GM20431 (cell line): ENCODE results near the gene ZNF335.
"Not testable (repeated sequence)": the region's sequence is repeated elsewhere in the genome, so short reads cannot be mapped to it uniquely, and the experiment has no call there.

Experiments used
- in situ Hi-C: fragments of 300-500 bp; cut with MseI, MboI; formaldehyde crosslinking; loops from one replicate; pipeline ENCODE4 v1.15.0; 2020; ENCODE audit warnings: low sequenced_read_pairs; ENCODE audit not compliant: unreplicated experiment

Gene ZNF335

DNA sequence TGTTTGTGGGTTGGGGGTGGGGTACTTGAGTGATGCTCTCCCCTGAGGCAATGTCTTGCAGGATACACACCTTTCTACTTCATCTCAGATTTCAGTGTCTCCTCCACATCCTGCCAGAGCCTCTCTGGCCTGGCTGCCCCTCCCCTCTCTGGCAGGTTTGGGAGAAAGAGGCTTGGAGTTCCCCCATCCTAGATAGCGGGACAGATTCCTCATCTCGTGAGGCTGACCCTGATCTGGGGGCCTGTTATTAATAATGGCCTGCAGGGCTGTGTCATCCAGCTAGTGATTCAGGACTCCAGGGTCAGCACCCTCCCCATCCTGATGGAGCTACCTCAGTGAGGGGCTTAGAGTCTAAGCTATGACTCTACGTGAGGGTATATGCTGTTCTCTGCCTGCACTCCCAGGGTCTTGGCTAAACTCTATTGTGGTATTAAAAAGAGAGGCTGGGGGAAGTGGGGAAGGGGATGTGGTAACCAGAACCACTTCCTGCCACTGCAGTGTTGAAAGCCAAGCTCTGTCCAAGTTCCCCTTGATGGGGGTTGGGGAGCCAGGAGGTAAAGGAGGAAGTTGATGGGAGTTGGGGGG lies 33.0 kb upstream of the ZNF335 start:
- in situ Hi-C loops: no loop called here

DNA sequence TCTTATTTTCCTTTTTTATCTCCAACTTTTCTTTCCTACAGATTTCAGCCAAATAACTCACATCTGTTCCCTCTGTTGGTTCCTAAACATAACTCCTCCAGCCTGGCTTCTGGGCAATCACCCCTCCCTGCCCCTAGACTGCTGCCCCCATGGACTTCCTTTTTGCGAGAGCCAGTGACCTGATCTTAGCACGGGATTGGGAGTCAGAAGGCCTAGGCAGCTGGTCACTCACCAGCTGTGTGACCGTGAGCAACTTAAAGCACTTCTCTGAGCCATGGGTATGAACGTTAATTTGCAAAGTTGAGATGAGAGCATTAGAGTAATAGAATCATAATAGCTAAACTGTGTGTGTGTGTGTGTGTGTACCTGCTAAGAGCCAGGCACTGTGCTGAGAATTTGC lies 32.2 kb upstream of the ZNF335 start:
- in situ Hi-C loops: no loop called here

DNA sequence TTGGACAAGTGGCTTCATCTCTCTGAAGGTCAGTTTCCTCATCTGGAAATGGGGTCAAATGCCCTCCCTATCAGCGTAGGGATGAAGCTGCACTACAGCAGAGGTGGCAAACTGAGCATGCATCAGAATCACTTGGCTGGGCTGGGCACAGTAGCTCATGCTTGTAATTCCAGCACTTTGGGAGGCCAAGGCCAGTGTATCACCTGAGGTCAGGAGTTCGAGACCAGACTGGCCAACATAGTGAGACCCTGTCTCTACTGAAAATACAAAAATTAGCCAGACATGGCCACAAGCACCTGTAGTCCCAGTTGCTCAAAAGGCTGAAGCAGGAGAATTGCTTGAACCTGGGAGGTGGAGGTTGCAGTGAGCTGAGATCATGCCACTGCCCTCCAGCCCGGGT lies 30.0 kb upstream of the ZNF335 start:
- in situ Hi-C loops: no loop called here

DNA sequence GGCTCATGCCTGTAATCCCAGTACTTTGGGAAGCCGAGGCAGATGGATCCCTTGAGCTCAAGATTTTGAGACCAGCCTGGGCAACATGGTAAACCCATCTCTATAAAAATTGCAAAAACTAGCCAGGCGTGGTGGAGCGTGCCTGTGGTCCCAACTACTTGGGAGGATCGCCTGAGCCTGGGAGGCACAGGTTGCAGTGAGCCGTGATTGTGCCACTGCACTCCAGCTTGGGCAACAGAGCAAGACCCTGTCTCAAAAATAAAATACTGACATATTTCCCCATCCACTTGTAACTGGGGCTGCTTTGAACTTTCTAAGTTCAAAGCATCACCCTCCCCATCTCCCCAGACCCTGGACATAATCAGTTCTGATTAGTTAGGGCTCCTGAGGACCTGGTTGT lies 29.5 kb upstream of the ZNF335 start:
- in situ Hi-C loops: no loop called here

DNA sequence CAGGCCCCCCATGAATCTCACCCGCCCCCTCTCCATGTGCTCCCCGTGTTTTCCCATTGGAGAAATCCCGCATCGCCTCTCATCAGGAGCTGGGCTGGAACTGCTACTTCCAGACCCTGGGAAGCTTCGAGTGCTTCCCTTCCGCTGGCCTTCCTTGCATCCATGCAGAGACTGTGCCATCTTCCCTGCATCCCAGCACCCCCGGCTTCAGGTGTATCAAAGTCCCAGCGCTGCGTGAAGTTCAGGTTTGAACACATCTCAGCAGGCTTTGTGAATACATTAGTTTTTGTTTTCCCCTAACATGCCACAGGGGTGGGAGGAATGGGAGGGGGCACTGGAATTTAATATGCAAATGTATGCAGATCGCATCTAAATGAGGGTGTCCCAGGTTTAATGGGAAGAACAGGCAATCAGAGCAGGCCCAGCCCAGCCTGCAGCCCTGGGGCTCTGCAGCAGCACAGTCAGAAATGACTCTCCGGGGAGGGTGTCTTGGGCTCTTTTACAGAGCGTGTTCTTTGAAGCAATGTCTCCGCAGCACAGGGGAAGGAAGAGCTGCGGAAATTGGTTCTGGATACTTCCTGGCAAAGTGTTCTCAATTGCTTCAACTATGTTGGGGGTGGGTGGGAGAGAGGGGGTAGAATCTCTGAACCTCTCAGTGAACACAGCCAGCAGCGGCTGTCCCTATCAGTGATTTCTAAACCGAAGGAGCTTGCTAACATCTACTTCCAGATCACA lies 28.4 kb upstream of the ZNF335 start:
- in situ Hi-C loops: no loop called here

DNA sequence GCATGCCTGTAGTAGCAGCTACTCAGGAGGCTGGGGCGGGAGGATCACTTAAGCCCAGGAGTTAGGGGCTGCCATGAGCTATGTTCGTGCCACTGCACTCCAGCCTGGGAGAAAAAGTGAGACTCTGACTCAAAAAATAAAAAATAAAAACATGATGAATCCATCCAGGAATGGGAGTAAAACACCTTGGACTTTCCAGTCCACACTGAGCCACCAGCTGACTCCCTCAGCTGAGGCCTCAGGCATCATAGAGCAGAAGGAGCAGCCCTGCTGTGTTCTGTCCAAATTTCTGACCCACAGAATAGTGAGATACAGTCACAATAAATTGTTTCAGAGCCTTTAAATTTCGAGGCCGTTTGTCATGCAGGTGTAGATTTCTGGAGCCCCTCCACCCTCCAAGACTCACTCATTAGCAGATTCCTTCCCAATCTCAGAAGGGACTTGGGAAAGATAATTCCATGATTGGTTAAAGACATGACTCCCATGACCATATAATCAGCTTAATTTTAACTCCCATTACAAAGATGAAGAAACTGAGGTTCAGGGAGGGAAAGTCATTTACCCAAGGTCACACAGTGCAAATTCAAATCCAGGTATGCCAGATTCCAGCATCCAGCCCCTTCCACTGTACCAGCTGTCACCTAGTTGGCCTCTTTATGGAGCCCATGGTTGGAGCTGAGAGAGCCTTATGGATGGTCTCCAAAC lies 27.7 kb upstream of the ZNF335 start:
- in situ Hi-C loops: no loop called here

DNA sequence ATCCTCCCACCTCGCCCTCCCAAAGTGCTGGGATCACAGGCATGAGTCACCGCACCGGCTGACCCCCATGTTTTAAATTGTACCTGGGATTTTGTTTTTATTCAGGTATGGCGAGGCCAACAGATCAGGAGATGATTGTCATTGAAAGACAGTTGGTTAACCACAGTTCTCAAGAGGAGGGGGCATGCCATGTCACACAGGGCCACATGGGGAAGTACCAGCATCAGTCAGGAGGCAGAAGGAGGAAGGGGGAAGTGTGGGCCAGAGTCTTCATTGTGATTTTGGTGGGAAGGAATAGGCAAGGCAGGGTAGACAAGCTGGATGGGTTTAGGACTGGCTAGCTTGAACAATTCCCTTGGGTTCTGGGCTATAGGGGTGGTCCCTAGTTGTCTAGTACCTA lies 26.8 kb upstream of the ZNF335 start:
- in situ Hi-C loops: no loop called here

DNA sequence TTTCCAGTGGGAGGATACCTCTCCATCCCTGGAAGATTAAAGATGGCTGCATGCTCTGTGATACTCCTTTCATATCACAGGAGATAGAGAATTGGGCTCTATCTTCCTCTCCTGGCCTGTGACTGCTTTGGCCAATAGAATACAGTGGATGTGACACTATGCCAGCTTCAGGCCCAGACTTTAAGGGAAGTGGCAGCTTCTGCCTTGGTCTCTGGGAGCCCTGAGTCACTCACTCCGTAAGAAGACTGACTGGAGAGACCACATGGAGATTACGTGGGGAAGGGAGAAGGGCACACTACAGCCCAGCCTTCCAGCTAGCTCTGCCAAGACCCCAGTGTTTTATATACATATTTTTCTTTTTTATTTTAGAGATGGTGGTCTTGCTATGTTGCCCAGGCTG lies 26.3 kb upstream of the ZNF335 start:
- in situ Hi-C loops: no loop called here

DNA sequence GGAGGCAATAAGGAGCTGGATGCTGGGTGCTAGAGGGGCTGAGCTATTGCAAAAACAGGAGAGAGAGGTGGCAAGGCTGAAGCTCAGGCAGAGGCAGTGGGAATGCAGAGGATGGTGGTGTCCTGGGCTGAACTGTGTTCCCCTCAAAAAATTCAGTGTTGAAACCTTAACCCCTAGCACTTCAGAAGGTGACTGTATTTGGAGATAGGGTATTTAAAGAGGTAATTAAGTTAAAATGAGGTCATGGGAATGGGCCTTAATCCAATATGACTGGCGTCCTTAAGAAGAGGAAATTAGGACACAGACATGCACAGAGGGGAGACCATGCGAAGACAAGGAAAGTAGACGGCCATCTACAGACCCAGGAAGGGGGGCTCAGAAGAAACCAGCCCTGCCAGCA lies 25.2 kb upstream of the ZNF335 start:
- in situ Hi-C loops: no loop called here

DNA sequence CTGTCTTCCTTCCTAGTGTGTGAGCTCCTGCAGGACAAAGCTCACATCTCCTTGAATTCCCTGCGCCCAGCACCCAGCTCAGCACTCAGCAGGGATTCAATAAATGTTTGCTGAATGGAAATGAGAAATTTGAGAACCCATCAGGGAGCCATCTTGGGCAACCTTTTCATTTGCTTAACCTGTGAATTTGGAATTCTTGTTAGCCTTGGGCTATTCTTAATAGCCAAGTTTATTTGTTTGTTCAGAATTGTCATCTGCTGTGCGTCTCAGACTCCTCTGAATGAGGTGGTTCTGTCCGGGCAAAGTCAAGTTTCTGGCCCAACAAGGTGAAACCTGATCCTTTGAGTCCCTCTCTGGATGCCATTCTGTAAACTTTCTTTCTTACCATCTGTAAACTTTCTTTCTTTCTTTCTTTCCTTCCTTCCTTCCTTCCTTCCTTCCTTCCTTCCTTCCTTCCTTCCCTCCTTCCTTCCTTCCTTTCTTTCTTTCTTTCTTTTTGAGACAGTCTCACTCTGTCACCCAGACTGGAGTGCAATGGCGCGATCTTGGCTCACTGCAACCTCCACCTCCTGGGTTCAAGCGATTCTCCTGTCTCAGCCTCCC lies 23.6 kb upstream of the ZNF335 start:
- in situ Hi-C loops: not testable (repeated sequence)

DNA sequence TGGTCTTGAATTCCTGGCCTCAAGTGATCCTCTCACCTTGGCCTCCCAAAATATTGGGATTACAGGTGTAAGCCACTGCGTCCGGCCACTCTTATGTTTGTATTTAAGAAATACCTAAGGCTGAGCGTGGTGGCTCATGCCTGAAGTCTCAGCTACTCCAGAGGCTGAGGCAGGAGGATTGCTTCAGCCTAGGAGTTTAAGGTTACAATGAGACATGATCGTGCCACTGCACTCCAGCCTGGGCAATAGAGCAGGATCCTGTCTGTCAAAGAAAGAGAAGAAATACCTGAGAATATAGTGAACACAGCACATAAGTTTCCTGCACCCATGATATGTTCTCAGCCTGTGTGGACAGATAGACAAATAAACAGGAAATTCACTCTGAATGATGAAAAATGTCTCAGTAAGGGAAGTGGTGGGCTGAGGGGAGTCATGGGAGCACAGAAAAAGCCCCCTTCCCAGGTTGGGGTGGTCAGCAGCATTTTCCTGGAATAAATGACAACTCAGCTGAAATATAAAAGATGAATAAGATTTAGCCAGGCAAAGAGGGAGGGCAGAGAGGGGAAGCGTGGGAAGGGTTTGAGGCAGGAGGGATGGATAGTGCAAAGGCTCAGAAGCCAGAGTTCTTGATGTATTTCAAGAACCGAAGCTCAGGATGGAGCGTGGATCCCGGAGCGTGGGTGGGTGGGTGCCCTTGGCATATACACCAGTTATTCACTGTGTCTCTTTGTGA lies 22.9 kb upstream of the ZNF335 start:
- in situ Hi-C loops: no loop called here

DNA sequence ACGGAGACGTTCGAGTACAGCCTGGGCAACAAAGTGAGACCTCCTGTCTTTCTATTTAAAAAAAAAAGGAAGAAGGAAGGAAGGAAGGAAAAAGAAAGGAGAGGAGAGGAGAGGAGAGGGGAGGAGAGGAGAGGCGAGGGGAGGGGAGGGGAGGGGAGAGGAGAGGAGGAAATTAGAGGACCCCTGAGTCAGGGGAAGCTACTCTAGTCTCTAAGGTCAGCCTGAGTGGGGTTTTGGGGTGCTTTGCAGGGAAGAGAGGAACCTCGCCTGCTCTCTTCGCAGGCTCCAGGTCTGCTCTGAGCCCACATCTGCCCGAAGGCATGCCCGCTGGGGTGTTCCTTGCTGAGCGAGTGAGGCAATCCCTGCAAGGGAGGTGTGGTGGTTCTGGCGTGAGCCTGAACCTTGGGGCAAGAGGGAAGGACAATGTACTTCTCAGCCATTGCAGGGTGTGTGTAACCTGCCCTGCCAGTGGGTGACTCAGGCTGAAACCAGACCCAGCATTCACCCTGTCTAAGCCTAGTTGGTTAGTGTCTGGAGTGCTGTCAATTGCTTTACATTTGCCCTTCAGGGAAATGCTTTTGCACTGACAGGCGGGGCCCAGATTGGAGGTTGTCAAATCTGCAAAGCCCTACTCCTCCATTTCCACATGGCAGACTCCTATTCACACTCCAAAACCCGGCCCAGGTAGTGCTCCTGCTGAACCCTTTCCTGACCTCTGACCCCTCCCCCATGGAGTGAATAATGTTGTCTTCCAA lies 21.4 kb upstream of the ZNF335 start:
- in situ Hi-C loops: no loop called here

DNA sequence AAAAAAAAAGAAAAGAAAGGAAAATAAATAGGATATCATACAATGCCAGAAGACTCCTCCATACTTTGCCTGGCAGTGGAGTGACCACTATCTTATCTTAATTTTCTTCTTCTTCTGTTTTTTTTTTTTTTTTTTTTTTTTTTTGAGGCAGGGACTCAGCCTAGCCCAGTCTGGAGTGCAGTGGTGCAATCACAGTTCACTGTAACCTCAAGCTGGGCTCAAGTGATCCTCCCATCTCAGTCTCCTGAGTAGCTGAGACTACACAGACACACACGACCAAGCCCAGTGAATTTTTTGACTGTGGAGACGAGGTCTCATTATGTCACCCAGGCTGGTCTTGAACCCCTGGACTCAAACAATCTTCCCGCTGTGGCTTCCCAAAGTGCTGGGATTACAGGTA lies 19.6 kb upstream of the ZNF335 start:
- in situ Hi-C loops: no loop called here

DNA sequence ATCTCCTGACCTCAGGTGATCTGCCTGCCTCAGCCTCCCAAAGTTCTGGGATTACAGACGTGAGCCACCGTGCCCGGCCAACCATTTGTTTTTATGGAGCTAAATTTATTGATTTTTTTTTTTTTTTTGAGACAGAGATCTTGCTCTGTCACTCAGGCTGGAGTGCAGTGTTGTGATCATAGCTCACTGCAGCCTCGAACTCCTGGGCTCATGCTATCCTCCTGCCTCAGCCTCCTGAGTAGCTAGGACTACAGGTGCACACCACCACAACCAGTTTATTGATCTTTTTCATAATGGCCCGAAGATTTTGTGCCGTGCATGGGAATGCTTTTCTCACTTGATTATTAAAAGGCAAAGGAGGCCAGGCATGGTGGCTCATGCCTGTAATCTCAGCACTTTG lies 16.8 kb upstream of the ZNF335 start:
- in situ Hi-C loops: not testable (repeated sequence)

DNA sequence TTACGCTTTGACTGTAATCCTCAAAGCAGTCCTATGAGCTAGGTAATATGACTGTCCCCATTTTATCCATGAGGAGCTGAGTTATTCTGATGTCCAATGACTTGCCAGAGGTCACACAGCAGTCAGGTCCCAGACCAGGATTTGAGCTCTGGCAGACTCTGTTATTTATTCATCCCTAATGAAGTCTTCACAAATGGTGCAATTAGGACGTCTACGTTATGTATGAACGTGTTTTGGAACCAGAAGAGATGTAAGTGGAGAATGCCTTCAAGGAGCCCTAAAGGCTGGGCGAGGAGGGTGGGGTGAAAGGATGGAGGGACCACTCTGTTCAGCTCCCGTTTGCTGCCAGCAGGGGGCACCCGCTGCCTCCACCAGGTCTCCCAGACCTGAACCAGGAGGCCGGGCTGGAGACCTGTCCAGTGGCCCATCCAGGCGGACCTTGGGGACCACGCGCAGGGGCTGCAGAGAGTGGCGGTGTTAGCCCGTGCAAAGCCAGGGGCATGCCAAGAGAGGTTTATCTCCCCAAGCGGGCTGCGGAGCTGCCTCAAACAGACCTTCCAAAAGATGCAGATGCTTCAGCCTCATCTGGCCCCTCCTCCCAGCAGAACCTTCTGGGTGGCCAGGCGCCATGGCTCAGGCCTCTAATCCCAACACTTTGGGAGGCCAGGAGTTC lies 15.2 kb upstream of the ZNF335 start:
- in situ Hi-C loops: no loop called here

DNA sequence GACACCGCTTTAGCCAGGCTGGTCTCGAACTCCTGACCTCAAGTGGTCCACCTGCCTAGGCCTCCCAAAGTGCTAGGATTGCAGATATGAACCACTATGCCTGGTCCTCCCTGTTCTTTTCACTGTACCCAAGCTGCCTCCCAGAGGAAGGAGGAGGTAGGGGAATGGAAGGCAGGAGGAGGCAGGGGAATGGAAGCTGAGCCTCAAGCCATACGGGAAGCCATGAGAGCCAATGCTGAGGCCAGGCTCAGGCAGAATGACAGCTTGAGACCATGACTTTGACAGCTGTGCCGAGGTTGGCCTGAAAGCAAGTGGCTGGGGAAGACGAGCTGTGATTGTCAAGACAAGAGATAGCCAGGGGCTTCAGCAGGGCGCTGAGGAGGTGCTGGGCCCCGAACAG lies 13.6 kb upstream of the ZNF335 start:
- in situ Hi-C loops: no loop called here

DNA sequence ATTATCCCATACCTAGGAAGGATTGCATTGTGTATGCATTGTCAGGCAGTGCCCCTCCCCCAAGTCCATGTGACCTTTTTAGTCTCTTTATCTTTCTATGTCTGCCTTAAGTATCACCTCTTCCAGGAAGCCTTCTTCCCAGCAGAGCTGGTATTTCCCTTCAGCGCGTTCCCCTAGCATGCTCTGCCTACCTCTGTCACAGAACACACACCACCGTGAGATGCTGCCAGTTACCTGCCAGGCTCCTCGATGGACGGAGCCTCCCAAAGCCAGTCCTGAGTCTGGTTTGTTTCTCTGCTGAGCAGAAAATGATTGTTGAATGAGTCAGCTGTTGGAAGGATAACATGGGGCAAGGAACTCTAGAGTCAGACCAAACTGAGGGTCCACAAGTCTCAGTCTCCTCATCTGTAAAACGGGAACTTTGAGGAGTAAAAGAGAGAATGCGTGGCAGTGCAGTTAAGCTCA lies 11.3 kb upstream of the ZNF335 start:
- in situ Hi-C loops: no loop called here

DNA sequence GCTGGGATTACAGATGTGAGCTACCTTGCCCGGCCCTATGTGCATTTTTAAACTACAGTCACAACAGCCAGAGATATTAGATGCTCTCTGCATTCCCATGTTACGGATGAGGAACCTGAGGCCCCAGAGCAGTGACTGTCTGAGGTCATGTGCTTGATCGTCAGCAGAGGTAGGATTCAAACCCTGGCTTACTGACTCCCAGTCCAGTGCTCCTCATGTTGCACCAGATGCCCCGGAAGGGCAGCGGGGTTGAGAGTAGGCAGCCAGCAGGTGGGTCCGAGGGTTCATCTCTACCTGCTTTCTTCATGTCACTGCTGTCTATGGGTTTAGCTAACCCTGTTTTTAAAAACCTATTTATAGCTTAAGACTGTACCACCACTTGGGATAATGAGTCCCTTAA lies 9.3 kb upstream of the ZNF335 start:
- in situ Hi-C loops: no loop called here

DNA sequence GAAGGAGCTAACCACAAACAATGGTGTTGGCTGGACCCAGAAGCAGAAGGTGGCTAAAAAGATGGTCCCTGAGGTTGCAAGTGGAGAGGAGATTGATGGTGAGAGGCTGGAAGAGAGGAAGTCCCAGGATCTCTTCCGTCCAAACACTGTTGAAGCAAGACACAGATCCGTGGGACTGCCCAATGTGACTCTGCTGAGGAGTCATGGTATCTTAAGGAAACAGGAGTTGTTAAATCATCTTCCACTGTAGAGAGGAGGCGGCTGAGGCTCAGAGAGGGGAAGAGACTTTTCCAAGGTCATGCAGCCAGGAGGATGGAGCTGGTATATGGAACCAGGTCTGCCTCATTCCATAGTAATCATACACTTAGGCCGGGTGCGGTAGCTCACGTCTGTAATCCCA lies 4.1 kb upstream of the ZNF335 start:
- in situ Hi-C loops: no loop called here
